Endothelial cell of umbilical vein (primary cell): ENCODE data around the gene STAB2.

Experiments
- CTCF ChIP-seq, 2 donors: IDR thresholded peaks; 1 replicate in 1 of 2; 2 replicates in 1 of 2; pipeline ENCODE4 v1.5.1; 2011; ENCODE audit warnings: low read length in 2 of 2, mild to moderate bottlenecking in 2 of 2, moderate library complexity in 2 of 2, control low read depth in 1 of 2, inconsistent platforms in 1 of 2, low read depth in 1 of 2; ENCODE audit not compliant: insufficient read depth in 1 of 2; ENCODE audit errors: extremely low read depth in 1 of 2
- EZH2 ChIP-seq: IDR thresholded peaks from 2 replicates; pipeline ENCODE4 v1.6.1; 2012; ENCODE audit warnings: borderline replicate concordance, low read depth, mild to moderate bottlenecking, moderate library complexity, low read length, inconsistent platforms; ENCODE audit not compliant: severe bottlenecking
- FOS ChIP-seq: IDR thresholded peaks from 2 replicates; pipeline ENCODE4 v1.6.1; 2011; ENCODE audit warnings: mild to moderate bottlenecking, low read length, moderate library complexity, borderline replicate concordance; ENCODE audit not compliant: insufficient read depth
- GATA2 ChIP-seq: IDR thresholded peaks from 2 replicates; pipeline ENCODE4 v1.7.0; 2011; ENCODE audit warnings: low read depth, mild to moderate bottlenecking, moderate library complexity, mixed read lengths, low read length; ENCODE audit not compliant: insufficient read length, insufficient read depth
- JUN ChIP-seq: IDR thresholded peaks from 2 replicates; pipeline ENCODE4 v1.6.1; 2011; ENCODE audit warnings: borderline replicate concordance, low read depth; ENCODE audit not compliant: insufficient read length, insufficient read depth
- MYC ChIP-seq: IDR thresholded peaks from one replicate; pipeline ENCODE4 v1.6.1; 2011; ENCODE audit warnings: mild to moderate bottlenecking, low read depth, low read length
- POLR2A ChIP-seq: IDR thresholded peaks from 2 replicates; pipeline ENCODE4 v1.6.1; 2012; ENCODE audit warnings: low read depth, mild to moderate bottlenecking, control low read depth, low read length
- POLR2AphosphoS5 ChIP-seq: IDR thresholded peaks from 2 replicates; pipeline ENCODE4 v1.6.1; 2012; ENCODE audit warnings: low read depth, mild to moderate bottlenecking, control low read depth, low read length, moderate library complexity; ENCODE audit not compliant: insufficient read depth
- TF ChIP-seq, protein P1 (sequence below): IDR thresholded peaks from 2 replicates; pipeline ENCODE4 v1.6.1; 2011; ENCODE audit not compliant: insufficient read depth, insufficient read length

- no peak for TF ChIP-seq EZH2
- TF ChIP-seq POLR2A: no peak
- no peak for TF ChIP-seq GATA2
- no peak for TF ChIP-seq CTCF (IDR thresholded peaks at IDR 0.05; ENCODE audit: extremely low read depth in 1 of 2, insufficient read depth in 1 of 2, low read depth in 1 of 2, low read length in 2 of 2)
- TF ChIP-seq, protein P1, sequence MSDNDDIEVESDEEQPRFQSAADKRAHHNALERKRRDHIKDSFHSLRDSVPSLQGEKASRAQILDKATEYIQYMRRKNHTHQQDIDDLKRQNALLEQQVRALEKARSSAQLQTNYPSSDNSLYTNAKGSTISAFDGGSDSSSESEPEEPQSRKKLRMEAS: no peak
- no peak for TF ChIP-seq POLR2AphosphoS5
- no peak for TF ChIP-seq MYC
- TF ChIP-seq FOS: no peak
- no peak for TF ChIP-seq JUN
Measured at GRCh38 chr12:103572312-103573045, 14.6 kb upstream of the STAB2 start.
